Measurements from ENCODE around the gene CKAP2L.

- TF ChIP-seq EP300 (IDR thresholded peaks at IDR 0.05; ENCODE audit: low read depth) = no peak
- TF ChIP-seq, protein P1, sequence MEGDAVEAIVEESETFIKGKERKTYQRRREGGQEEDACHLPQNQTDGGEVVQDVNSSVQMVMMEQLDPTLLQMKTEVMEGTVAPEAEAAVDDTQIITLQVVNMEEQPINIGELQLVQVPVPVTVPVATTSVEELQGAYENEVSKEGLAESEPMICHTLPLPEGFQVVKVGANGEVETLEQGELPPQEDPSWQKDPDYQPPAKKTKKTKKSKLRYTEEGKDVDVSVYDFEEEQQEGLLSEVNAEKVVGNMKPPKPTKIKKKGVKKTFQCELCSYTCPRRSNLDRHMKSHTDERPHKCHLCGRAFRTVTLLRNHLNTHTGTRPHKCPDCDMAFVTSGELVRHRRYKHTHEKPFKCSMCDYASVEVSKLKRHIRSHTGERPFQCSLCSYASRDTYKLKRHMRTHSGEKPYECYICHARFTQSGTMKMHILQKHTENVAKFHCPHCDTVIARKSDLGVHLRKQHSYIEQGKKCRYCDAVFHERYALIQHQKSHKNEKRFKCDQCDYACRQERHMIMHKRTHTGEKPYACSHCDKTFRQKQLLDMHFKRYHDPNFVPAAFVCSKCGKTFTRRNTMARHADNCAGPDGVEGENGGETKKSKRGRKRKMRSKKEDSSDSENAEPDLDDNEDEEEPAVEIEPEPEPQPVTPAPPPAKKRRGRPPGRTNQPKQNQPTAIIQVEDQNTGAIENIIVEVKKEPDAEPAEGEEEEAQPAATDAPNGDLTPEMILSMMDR (IDR thresholded peaks at IDR 0.05) = peak; percentile 61 to 89 (median 64)
- no peak for TF ChIP-seq POLR2AphosphoS5 (IDR thresholded peaks at IDR 0.05)
Observed at GRCh38 chr2:112690853-112691401, 73.5 kb downstream of the CKAP2L start.
